Measurements from ENCODE around the gene BET1L. TPM values are rescaled to one million over a fixed set of nuclear protein-coding genes. Genes with fewer than 3 reads are reported as not detected.

BET1L gene
- polyA plus RNA-seq, 1 of the 3 experiments (the other 2 are of a cell fraction) = 56.9 TPM

DNA sequence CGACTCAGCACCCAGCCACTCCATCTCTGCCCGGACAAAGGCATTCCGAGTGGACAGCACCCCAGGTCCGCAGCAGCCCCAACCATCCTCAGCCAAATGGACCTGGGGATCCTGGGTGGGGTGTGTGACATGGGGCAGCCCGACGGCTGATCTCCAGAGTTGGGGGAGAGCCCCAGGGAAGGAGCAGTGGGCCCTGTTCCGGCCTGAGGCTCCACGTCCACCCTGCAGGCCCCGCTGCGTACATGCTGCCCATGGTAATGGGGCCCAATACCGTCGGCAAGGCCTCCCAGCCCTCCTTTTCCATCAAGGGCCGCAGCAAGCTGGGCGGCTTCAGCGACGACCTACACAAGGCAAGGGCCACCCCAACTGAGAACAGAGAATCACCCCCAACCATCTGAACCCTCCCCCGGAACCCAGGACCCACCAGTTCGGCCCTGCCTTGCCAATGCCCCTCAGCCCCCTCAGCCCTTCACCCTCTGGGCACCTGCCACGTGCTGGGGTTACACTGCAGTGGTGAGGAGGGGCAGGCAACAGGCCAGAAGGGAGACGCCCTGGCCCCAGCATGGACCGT is 8.9 kb downstream of the BET1L start (continued):
- no peak for TF ChIP-seq NFIC (IDR thresholded peaks at IDR 0.05; ENCODE audit: borderline replicate concordance)
- TF ChIP-seq SIN3A (IDR thresholded peaks at IDR 0.05; ENCODE audit: borderline replicate concordance, low read depth, low read length) = no peak

DNA sequence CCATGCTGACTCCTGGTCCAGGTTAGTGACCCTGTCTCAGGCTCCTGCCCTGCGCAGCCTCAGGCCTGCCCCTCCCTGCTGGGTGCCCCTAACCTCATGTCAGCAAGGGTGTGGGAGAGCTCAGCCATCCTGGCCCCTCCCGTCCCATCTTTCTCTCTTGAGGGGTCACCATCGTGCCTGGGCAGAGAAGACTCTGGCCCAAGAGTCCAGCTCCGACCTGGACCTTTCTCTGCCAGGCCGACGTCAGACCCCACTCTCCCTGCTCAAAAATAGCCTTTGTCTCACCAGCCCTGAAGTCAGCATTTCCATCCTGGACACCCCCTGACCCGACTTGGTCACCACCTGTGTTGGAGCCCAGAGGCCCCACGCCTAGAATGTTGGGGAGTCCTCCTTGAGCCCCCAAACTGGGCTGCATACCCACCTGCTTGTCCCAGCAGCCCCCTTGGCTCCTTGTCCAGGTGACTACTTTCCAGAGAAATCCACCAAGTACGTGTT is 9.4 kb downstream of the BET1L start:
- Histone ChIP-seq H3K79me2 (ENCODE audit: insufficient read depth) (no peaks in the 10 kb centered on the region), H3K4me1 (ENCODE audit: control insufficient read depth in 1 of 2, insufficient read depth in 2 of 2, low read depth in 1 of 2, low read length in 1 of 2) (no peaks in the 10 kb centered on the region), H3K27ac (ENCODE audit: low read depth in 2 of 2, low read length in 1 of 2) (no peak overlapping the region), H3K9ac (no peak overlapping the region), H3K9me3 (no peaks in the 10 kb centered on the region), H2AFZ (ENCODE audit: low read depth) (no peak overlapping the region), H3F3A (replicated peaks; ENCODE audit: insufficient read depth) (no peaks in the 10 kb centered on the region), H4K20me1 (ENCODE audit: insufficient read depth) (peaks cover 4% of the 10 kb centered on the region; the same call in 1 of the 2 replicates), H3K4me3 (ENCODE audit: low read depth in 2 of 2, low read length in 1 of 2) (no peak overlapping the region), H3K4me2 (no peak overlapping the region), H3K27me3 (ENCODE audit: insufficient read depth) (no peaks in the 10 kb centered on the region), H3K36me3 (replicated peaks in 1 of 2; ENCODE audit: control insufficient read depth in 1 of 2, insufficient read depth in 2 of 2, low read length in 1 of 2) (peaks cover 8 to 9% of the 10 kb centered on the region in 2 experiments), H3K9me2 (no peaks in the 10 kb centered on the region)
- DNase-seq = no peak
- TF ChIP-seq GABPA (IDR thresholded peaks at IDR 0.05; ENCODE audit: low read depth) = no peak
- no peak for TF ChIP-seq NFIC (IDR thresholded peaks at IDR 0.05; ENCODE audit: borderline replicate concordance)
- TF ChIP-seq EZH2phosphoT487 (IDR thresholded peaks at IDR 0.05; ENCODE audit: borderline replicate concordance, low read depth) = no peak
- TF ChIP-seq YY1 (IDR thresholded peaks at IDR 0.05; ENCODE audit: low read depth) = no peak
- no peak for TF ChIP-seq JUND (IDR thresholded peaks at IDR 0.05)
- TF ChIP-seq, protein P1, sequence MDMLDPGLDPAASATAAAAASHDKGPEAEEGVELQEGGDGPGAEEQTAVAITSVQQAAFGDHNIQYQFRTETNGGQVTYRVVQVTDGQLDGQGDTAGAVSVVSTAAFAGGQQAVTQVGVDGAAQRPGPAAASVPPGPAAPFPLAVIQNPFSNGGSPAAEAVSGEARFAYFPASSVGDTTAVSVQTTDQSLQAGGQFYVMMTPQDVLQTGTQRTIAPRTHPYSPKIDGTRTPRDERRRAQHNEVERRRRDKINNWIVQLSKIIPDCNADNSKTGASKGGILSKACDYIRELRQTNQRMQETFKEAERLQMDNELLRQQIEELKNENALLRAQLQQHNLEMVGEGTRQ (IDR thresholded peaks at IDR 0.05; ENCODE audit: borderline replicate concordance, low read depth, low read length) = no peak
- no peak for TF ChIP-seq RCOR1 (IDR thresholded peaks at IDR 0.05; ENCODE audit: low read length)
- TF ChIP-seq GATA2 (CRISPR knock-in tag; IDR thresholded peaks at IDR 0.05) = no peak
- no peak for TF ChIP-seq RXRA (IDR thresholded peaks at IDR 0.05; ENCODE audit: borderline replicate concordance, low read depth)
- no peak for TF ChIP-seq FOXJ3 (CRISPR knock-in tag; IDR thresholded peaks at IDR 0.05)
- TF ChIP-seq, protein P2, sequence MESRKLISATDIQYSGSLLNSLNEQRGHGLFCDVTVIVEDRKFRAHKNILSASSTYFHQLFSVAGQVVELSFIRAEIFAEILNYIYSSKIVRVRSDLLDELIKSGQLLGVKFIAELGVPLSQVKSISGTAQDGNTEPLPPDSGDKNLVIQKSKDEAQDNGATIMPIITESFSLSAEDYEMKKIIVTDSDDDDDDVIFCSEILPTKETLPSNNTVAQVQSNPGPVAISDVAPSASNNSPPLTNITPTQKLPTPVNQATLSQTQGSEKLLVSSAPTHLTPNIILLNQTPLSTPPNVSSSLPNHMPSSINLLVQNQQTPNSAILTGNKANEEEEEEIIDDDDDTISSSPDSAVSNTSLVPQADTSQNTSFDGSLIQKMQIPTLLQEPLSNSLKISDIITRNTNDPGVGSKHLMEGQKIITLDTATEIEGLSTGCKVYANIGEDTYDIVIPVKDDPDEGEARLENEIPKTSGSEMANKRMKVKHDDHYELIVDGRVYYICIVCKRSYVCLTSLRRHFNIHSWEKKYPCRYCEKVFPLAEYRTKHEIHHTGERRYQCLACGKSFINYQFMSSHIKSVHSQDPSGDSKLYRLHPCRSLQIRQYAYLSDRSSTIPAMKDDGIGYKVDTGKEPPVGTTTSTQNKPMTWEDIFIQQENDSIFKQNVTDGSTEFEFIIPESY (IDR thresholded peaks at IDR 0.05; ENCODE audit: borderline replicate concordance, low read depth) = no peak
- TF ChIP-seq TEAD4 (IDR thresholded peaks at IDR 0.05; ENCODE audit: borderline replicate concordance, insufficient read depth) = no peak
- TF ChIP-seq, protein P3, sequence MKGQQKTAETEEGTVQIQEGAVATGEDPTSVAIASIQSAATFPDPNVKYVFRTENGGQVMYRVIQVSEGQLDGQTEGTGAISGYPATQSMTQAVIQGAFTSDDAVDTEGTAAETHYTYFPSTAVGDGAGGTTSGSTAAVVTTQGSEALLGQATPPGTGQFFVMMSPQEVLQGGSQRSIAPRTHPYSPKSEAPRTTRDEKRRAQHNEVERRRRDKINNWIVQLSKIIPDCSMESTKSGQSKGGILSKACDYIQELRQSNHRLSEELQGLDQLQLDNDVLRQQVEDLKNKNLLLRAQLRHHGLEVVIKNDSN (IDR thresholded peaks at IDR 0.05; ENCODE audit: borderline replicate concordance, low read depth) = no peak
- no peak for TF ChIP-seq MXI1 (IDR thresholded peaks at IDR 0.05; ENCODE audit: low read depth, low read length)
- no peak for TF ChIP-seq SIN3A (IDR thresholded peaks at IDR 0.05; ENCODE audit: borderline replicate concordance, low read depth, low read length)
- no peak for TF ChIP-seq TAF1 (IDR thresholded peaks at IDR 0.05; ENCODE audit: borderline replicate concordance, low read depth, low read length)
- ChIA-PET POLR2A (no interaction called here), CTCF (interaction anchor here (1.0 to 1.2 kb wide), 3 partner anchors 31 to 321 kb away, joined by 3 to 5 read pairs (median 3); no protein-coding TSS in a partner anchor)
- 75% methylated on average over 5 of the region's 9 CpGs for WGBS (ENCODE audit: low lambda C conversion rate)
